ENCODE results near the gene ARHGEF4. TPM values are rescaled to one million over a fixed set of nuclear protein-coding genes. Genes with fewer than 3 reads are reported as not detected.

Gene ARHGEF4
- total RNA-seq, 1 donor from 2014 or later: 0.10 TPM

DNA sequence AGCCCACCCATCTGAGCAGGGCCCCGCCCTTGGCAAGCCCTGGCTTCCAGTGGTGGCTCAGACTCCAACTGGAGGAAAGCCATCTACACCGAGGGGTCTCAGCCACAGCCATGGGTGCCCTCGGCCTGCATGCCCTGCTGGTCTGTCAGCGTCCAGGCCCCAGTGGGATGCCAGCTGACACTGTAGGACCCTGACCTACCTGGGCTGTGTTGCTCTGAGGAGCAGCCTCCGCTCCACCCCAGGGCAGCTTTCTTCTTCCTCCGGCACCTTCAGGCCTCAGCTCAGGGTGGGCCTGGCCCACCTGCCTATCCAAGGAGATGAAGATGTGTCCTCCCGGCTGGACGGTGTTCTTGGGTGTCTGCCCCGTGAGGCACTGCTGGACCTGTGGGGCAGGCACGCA is 13.9 kb upstream of the ARHGEF4 start:
- intact Hi-C loops (cut with micrococcal nuclease): loop anchor here (5.0 kb wide), 1 partner anchor 285 kb away; the partner anchor contains the start of gene PLEKHB2
- peaks cover 28% of the 10 kb centered on the region for H3K27me3 Mint-ChIP-seq (ENCODE audit: insufficient read depth)
- H3K27ac Mint-ChIP-seq: no peak overlapping the region
- DNase-seq (ENCODE audit: low spot score): no peak
- no peaks in the 10 kb centered on the region for H3K36me3 Mint-ChIP-seq (ENCODE audit: low read depth)
- H3K9me3 Mint-ChIP-seq: no peaks in the 10 kb centered on the region
- no peak overlapping the region for H3K4me3 Mint-ChIP-seq
- peaks cover 15% of the 10 kb centered on the region for H3K4me1 Mint-ChIP-seq (ENCODE audit: low read depth)

- Mint-ChIP-seq H3K36me3 (ENCODE audit: low read depth) (no peaks in the 10 kb centered on the region), H3K9me3 (no peaks in the 10 kb centered on the region), H3K27ac (peak overlapping the region; percentile 89), H3K4me3 (peak overlapping the region; percentile 63), H3K4me1 (ENCODE audit: low read depth) (peaks cover 15% of the 10 kb centered on the region), H3K27me3 (ENCODE audit: insufficient read depth) (peaks cover 28% of the 10 kb centered on the region)
- DNase-seq (ENCODE audit: low spot score): no peak
- intact Hi-C loops (cut with micrococcal nuclease): loop anchor here (5.0 kb wide), 1 partner anchor 284 kb away; the partner anchor contains the start of gene PLEKHB2
These were observed 13.4 kb upstream of the ARHGEF4 start for GRCh38 chr2:130823171-130823885.

GRCh38 chr2:130823886-130824491 is 12.7 kb upstream of the ARHGEF4 start:
- Mint-ChIP-seq H3K4me3 (peak overlapping the region; percentile 63), H3K9me3 (no peaks in the 10 kb centered on the region), H3K36me3 (ENCODE audit: low read depth) (no peaks in the 10 kb centered on the region), H3K27ac (peak overlapping the region; percentile 89), H3K27me3 (ENCODE audit: insufficient read depth) (peaks cover 24% of the 10 kb centered on the region), H3K4me1 (ENCODE audit: low read depth) (peaks cover 15% of the 10 kb centered on the region)
- DNase-seq (ENCODE audit: low spot score): no peak
- intact Hi-C loops (cut with micrococcal nuclease): loop anchor here (1.0 to 5.0 kb wide), 8 partner anchors 26 to 482 kb away; partner anchors contain the start of genes FAM168B, IMP4 and PLEKHB2

- Mint-ChIP-seq H3K27ac (peak overlapping the region; percentile 89), H3K36me3 (ENCODE audit: low read depth) (no peaks in the 10 kb centered on the region), H3K27me3 (ENCODE audit: insufficient read depth) (peaks cover 20% of the 10 kb centered on the region), H3K4me3 (peak overlapping the region; percentile 63), H3K9me3 (no peaks in the 10 kb centered on the region), H3K4me1 (ENCODE audit: low read depth) (peaks cover 15% of the 10 kb centered on the region)
- peak; percentile 72 for DNase-seq (ENCODE audit: low spot score)
- intact Hi-C loops (cut with micrococcal nuclease): loop anchor here (1.0 to 5.0 kb wide), 8 partner anchors 26 to 482 kb away; partner anchors contain the start of genes FAM168B, IMP4 and PLEKHB2
These were observed 12.1 kb upstream of the ARHGEF4 start for GRCh38 chr2:130824492-130825061.

DNA sequence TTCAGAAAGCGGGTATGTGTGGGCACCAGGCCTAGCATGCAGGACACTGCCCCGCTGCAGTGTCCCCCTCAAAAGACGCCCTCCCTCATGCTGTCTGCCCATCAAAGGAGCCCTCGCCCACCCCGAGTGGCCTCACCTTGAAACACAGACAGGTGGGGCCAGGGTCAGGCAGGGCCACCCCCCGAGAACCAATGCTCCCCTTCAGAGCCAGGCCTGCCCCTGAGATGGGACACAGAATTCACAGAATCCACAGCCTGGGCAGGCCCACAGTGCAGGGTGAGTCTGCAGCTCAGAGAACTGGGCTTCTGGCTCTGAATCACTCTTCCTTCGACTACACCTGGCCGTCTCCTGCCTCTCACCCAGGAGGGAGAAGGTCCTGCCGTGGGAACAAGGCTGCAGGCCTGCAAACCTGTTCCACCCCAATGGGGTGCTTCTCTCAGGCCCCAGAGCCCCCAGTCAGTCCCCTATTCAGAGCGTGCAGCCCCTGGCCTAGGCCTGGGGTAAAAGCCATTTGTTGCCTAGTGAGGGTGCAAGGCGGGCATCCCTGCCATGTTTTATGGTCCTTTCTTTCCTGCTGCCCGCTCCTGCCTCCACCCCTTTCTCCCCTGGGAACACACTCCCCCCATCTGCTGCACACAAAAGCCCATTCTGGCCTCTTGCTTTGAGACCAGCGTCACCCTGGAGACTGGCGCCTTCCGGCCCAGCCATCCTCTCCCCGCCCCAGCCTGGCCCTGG is 11.3 kb upstream of the ARHGEF4 start:
- H3K4me3 Mint-ChIP-seq: no peak overlapping the region
- DNase-seq (ENCODE audit: low spot score): no peak
- H3K36me3 Mint-ChIP-seq (ENCODE audit: low read depth): no peaks in the 10 kb centered on the region
- H3K4me1 Mint-ChIP-seq (ENCODE audit: low read depth): peaks cover 15% of the 10 kb centered on the region
- no peaks in the 10 kb centered on the region for H3K9me3 Mint-ChIP-seq
- no peak overlapping the region for H3K27ac Mint-ChIP-seq
- peaks cover 15% of the 10 kb centered on the region for H3K27me3 Mint-ChIP-seq (ENCODE audit: insufficient read depth)
- intact Hi-C loops (cut with micrococcal nuclease): loop anchor here (2.0 kb wide), 1 partner anchor 267 kb away; the partner anchor contains the start of gene FAM168B

DNA sequence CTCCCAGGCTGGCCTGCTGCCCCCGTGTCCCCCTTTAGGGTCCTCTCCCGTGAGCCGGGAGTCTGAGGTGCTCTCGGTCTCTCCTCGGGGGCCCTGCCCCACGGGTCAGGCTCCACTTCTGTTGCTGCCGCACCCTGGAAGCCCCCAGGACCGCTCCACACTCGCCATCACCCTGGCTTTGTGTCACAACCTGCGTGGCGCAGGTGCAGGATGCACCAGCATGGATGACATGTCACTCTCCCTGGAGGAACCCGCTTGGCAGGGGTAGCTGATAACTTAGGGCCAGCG is 10.8 kb upstream of the ARHGEF4 start:
- H3K9me3 Mint-ChIP-seq: no peaks in the 10 kb centered on the region
- no peak overlapping the region for H3K4me3 Mint-ChIP-seq
- no peak for DNase-seq (ENCODE audit: low spot score)
- intact Hi-C loops (cut with micrococcal nuclease): loop anchor here (2.0 kb wide), 1 partner anchor 267 kb away; the partner anchor contains the start of gene FAM168B
- H3K36me3 Mint-ChIP-seq (ENCODE audit: low read depth): no peaks in the 10 kb centered on the region
- H3K4me1 Mint-ChIP-seq (ENCODE audit: low read depth): peaks cover 15% of the 10 kb centered on the region
- peaks cover 12% of the 10 kb centered on the region for H3K27me3 Mint-ChIP-seq (ENCODE audit: insufficient read depth)
- H3K27ac Mint-ChIP-seq: no peak overlapping the region

- Mint-ChIP-seq H3K27ac (no peak overlapping the region), H3K4me1 (ENCODE audit: low read depth) (peaks cover 15% of the 10 kb centered on the region), H3K4me3 (no peak overlapping the region), H3K36me3 (ENCODE audit: low read depth) (no peaks in the 10 kb centered on the region), H3K27me3 (ENCODE audit: insufficient read depth) (peaks cover 13% of the 10 kb centered on the region), H3K9me3 (no peaks in the 10 kb centered on the region)
- DNase-seq (ENCODE audit: low spot score): no peak
- intact Hi-C loops (cut with micrococcal nuclease): no loop called here
These were observed 10.3 kb upstream of the ARHGEF4 start for GRCh38 chr2:130826419-130826818.

GRCh38 chr2:130826821-130827501 is 9.8 kb upstream of the ARHGEF4 start:
- H3K4me1 Mint-ChIP-seq (ENCODE audit: low read depth): peaks cover 15% of the 10 kb centered on the region
- no peaks in the 10 kb centered on the region for H3K36me3 Mint-ChIP-seq (ENCODE audit: low read depth)
- intact Hi-C loops (cut with micrococcal nuclease): no loop called here
- H3K27me3 Mint-ChIP-seq (ENCODE audit: insufficient read depth): peaks cover 13% of the 10 kb centered on the region
- no peak overlapping the region for H3K27ac Mint-ChIP-seq
- H3K4me3 Mint-ChIP-seq: no peak overlapping the region
- DNase-seq (ENCODE audit: low spot score): no peak
- no peaks in the 10 kb centered on the region for H3K9me3 Mint-ChIP-seq

- intact Hi-C loops (cut with micrococcal nuclease): no loop called here
- Mint-ChIP-seq H3K27me3 (ENCODE audit: insufficient read depth) (peaks cover 18% of the 10 kb centered on the region), H3K36me3 (ENCODE audit: low read depth) (no peaks in the 10 kb centered on the region), H3K27ac (no peak overlapping the region), H3K4me1 (ENCODE audit: low read depth) (peaks cover 15% of the 10 kb centered on the region), H3K9me3 (no peaks in the 10 kb centered on the region), H3K4me3 (no peak overlapping the region)
- DNase-seq (ENCODE audit: low spot score): no peak
These were observed 9.0 kb upstream of the ARHGEF4 start for GRCh38 chr2:130827502-130828251.

GRCh38 chr2:130828461-130828860 is 8.3 kb upstream of the ARHGEF4 start:
- Mint-ChIP-seq H3K4me3 (no peak overlapping the region), H3K36me3 (ENCODE audit: low read depth) (no peaks in the 10 kb centered on the region), H3K4me1 (ENCODE audit: low read depth) (peaks cover 15% of the 10 kb centered on the region), H3K27me3 (ENCODE audit: insufficient read depth) (peaks cover 23% of the 10 kb centered on the region), H3K9me3 (no peaks in the 10 kb centered on the region), H3K27ac (no peak overlapping the region)
- intact Hi-C loops (cut with micrococcal nuclease): no loop called here
- no peak for DNase-seq (ENCODE audit: low spot score)

DNA sequence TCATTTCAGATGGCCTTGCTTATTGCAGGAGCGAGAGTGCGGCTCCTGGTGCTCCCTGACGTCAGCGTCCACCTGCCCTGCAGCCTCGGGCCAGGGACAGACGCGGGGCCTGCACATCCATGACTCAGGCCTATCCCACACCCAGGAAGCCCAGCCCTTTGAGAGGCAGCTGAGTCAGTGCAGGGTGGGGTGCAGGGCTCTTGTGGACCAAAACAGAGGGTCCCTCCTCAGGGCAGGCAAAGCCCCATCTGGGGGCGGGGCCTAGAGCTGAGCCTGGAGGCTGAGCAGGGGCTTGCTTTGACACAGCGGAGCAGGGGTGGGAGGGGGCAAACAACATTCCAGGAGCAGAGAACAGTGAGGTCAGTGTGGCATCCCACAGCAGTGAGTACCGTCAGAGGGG is 7.7 kb upstream of the ARHGEF4 start:
- Mint-ChIP-seq H3K27ac (no peak overlapping the region), H3K27me3 (ENCODE audit: insufficient read depth) (peaks cover 23% of the 10 kb centered on the region), H3K9me3 (no peaks in the 10 kb centered on the region), H3K4me3 (no peak overlapping the region), H3K36me3 (ENCODE audit: low read depth) (no peaks in the 10 kb centered on the region), H3K4me1 (ENCODE audit: low read depth) (peaks cover 10% of the 10 kb centered on the region)
- intact Hi-C loops (cut with micrococcal nuclease): no loop called here
- no peak for DNase-seq (ENCODE audit: low spot score)

DNA sequence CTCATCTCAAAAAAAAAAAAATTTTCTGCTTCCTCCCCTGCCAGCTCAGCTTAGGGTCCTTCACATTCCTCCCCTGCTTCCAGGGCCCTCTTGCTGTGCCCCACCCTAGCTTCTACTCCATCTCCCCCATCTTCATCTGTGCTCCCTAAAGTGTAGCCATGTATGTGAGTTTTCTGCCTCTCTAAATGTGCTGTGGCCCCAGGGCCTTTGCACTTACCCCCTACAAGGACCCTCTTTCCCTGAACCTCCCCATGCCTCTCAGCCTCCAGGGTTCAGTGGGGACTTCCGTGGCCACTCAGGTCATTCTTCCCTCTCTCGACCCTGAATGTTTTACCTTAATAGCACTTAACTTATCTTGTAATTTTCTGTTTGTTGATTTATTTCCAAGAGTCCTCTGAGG is 6.2 kb upstream of the ARHGEF4 start:
- no peaks in the 10 kb centered on the region for H3K36me3 Mint-ChIP-seq (ENCODE audit: low read depth)
- no peaks in the 10 kb centered on the region for H3K4me1 Mint-ChIP-seq (ENCODE audit: low read depth)
- H3K27ac Mint-ChIP-seq: no peak overlapping the region
- intact Hi-C loops (cut with micrococcal nuclease): no loop called here
- DNase-seq (ENCODE audit: low spot score): no peak
- H3K9me3 Mint-ChIP-seq: no peaks in the 10 kb centered on the region
- no peak overlapping the region for H3K4me3 Mint-ChIP-seq
- peaks cover 33% of the 10 kb centered on the region for H3K27me3 Mint-ChIP-seq (ENCODE audit: insufficient read depth)
